ENCODE measurements around the gene VSIG10L.

- TF ChIP-seq, protein P1, sequence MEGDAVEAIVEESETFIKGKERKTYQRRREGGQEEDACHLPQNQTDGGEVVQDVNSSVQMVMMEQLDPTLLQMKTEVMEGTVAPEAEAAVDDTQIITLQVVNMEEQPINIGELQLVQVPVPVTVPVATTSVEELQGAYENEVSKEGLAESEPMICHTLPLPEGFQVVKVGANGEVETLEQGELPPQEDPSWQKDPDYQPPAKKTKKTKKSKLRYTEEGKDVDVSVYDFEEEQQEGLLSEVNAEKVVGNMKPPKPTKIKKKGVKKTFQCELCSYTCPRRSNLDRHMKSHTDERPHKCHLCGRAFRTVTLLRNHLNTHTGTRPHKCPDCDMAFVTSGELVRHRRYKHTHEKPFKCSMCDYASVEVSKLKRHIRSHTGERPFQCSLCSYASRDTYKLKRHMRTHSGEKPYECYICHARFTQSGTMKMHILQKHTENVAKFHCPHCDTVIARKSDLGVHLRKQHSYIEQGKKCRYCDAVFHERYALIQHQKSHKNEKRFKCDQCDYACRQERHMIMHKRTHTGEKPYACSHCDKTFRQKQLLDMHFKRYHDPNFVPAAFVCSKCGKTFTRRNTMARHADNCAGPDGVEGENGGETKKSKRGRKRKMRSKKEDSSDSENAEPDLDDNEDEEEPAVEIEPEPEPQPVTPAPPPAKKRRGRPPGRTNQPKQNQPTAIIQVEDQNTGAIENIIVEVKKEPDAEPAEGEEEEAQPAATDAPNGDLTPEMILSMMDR (conservative IDR thresholded peaks at IDR 0.05; ENCODE audit: low read depth, low read length): no peak
- TF ChIP-seq EZH2 (IDR thresholded peaks at IDR 0.05; ENCODE audit: low read length, unreplicated experiment): no peak
Observed at GRCh38 chr19:51368366-51369282, 26.7 kb upstream of the VSIG10L start, which contains the start of gene CLDND2.
